Adrenal gland (tissue), 5 donors: Measurements from ENCODE around the gene RRN3.
"Not testable (repeated sequence)": the region's sequence is repeated elsewhere in the genome, so short reads cannot be mapped to it uniquely, and the experiment has no call there.

Source experiments
- CTCF ChIP-seq, 6 experiments: fragments of 450-650 bp in 4 of 6; fragments of 200-600 bp in 2 of 6; sonication (generic) in 1 of 6; IDR thresholded peaks; 1 replicate in 5 of 6; 2 replicates in 1 of 6; pipeline versions ENCODE4 v1.5.1 to v1.8.0; 2016 to 2021; ENCODE audit warnings: antibody characterized with exemption in 6 of 6, mild to moderate bottlenecking in 2 of 6, moderate library complexity in 1 of 6
- POLR2A ChIP-seq, 2 donors: fragments of 450-650 bp; IDR thresholded peaks; one replicate each; pipeline ENCODE4 v1.6.1; 2017; ENCODE audit warnings: antibody characterized with exemption in 2 of 2, mild to moderate bottlenecking in 2 of 2, moderate library complexity in 1 of 2
- donor health status: DM: no; HTN: no; CAD: no.

GRCh38 chr16:15143601-15144091 lies 49.6 kb upstream of the RRN3 start:
- not testable (repeated sequence) for TF ChIP-seq CTCF, POLR2A (IDR thresholded peaks at IDR 0.05)
